T follicular helper cell (primary cell): ENCODE measurements around the gene ST13.
"Not testable (repeated sequence)": the region's sequence is repeated elsewhere in the genome, so short reads cannot be mapped to it uniquely, and the experiment has no call there.

Source experiments
- DNase-seq: peaks from one replicate; pipeline ENCODE4 v3.0.0-alpha.2; 2020; ENCODE audit warnings: low read depth

The ST13 gene

DNA sequence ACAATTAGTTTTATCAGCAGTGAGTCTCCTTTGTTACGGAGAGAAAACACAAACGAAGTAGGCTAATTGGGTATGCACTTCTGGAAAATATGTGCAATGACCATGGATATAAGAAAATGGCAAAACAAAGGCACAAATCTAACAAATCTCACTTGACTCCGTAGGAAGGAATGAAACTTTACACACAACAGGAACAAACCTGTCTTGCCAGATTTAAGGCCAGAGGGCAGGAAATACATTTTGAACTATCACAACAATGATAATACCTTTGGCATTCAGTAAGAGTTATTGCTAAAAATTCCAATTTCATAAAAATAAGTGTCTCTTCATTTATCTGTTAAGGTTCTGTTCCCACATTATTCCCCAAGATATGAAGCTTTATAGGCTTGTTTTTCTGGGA lies 73.9 kb downstream of the ST13 start:
- no peak for DNase-seq

DNA sequence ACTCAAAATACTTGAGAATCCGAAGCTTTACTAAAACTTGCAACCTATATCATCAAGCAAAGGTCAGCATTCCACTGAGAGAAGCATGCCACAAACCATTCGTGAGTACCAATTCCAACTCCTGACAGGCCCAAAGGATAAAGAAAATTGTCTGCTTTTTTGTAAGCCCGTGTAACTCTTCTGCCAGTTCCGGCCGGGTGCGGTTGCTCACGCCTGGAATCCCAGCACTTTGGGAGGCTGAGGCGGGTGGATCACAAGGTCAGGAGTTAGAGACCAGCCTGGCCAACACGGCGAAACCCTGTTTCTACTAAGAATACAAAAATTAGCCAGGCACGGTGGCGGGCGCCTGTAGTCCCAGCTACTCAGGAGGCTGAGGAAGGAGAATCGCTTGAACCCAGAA lies 74.7 kb downstream of the ST13 start:
- not testable (repeated sequence) for DNase-seq
